ENCODE results near the gene PTPRT.
"Not testable (repeated sequence)": the region's sequence is repeated elsewhere in the genome, so short reads cannot be mapped to it uniquely, and the experiment has no call there.

PTPRT gene

GRCh38 chr20:43186312-43186711, 3.4 kb downstream of the PTPRT start:
- DNase-seq = no peak

DNA sequence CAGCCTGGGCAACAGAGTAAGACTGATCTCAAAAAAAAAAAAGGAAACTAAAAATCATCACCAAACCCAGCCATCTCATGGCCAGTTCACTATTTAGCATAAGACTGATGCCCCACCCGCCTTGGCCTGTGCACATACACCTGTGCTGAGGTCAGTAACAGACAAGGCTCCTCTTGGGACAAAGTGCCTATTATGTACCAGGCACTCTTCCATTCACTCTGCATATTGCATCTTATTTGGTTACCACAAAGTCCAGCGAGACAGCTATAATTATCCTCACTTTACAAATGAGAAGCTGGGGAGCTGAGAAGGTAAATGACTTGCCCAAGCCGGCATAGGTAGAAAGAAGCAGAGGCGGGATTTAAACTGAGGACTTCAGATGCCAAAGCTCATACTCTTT, 3.8 kb downstream of the PTPRT start:
- no peak for DNase-seq

- no peak for DNase-seq
These were observed 6.1 kb downstream of the PTPRT start for GRCh38 chr20:43183536-43184070.

DNA sequence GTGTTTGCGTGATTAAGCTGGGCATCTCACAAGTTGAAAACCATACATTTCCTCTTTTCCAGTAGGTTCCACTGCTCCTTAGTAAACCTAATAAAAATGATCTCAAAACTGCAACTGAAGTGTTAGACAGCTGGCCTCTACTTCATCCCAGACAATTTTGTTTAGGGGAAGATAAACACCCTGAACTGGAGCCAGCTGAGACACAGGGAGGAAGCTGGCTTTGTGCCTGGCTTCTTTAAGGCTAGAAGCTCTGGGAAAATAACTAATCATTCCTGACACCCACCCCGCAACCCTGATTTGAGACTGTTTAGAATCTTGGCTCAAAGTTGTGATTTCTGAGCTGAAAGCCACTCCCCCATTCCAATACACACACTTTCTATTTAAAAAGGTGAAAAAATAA, 11.6 kb downstream of the PTPRT start:
- no peak for DNase-seq

DNA sequence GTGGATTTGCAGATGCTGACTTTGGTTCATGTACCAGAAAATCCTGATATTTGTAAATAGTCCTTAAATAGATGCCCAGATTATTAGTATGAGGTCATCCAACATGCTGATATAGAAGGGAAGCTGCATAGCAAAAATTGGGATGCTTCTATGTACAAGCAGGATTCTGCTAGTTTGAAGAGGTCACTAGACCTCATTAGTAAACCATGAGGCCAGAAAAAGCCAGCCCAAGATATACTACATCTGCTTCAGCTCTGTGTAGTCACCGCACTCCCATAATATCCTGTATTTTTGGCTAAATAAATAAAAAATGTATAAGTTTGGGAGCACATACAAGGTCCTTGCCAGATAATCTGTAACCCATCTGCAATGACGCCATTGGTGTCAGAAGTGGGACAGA, 13.0 kb downstream of the PTPRT start:
- DNase-seq = no peak

DNA sequence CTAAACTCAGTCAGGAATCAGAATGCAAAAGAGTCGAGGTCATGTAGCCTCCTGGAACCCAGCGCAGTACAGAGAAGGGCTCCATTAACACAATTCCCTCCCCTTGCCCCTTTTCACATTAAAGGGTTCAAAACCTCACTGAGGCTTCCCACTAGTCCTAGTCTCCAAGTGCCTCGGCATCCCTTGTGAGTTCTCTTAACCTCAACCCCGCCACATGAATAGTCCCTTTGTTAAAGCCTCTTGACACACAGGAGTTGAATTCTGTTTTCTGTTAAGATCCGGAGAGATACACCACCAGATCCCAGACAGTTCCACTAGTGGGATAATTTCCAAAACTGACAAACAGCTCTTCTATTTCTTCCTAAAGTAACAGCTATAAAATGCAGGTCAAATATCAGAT, 17.8 kb downstream of the PTPRT start:
- DNase-seq = no peak

- no peak for DNase-seq
These were observed 18.9 kb downstream of the PTPRT start for GRCh38 chr20:43170771-43171170.

DNA sequence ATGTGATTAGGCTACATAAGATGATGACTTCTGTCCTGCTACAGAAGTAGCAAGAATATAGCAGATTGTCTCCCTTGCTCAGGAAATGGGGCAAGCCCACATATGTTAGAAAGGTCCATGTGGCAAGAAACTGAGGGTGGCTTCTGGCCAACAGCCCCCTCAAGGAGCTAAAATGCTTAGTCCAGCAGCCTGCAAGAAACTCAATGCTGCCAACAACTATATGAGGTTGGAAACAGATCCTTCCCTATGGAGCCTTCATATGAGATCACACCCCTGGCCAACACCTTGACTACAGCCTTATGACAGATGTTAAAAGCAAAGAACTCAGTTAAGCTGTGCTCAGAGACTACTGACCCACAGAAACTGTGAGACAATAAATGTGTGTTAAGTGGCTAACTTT, 22.1 kb downstream of the PTPRT start:
- no peak for DNase-seq

DNA sequence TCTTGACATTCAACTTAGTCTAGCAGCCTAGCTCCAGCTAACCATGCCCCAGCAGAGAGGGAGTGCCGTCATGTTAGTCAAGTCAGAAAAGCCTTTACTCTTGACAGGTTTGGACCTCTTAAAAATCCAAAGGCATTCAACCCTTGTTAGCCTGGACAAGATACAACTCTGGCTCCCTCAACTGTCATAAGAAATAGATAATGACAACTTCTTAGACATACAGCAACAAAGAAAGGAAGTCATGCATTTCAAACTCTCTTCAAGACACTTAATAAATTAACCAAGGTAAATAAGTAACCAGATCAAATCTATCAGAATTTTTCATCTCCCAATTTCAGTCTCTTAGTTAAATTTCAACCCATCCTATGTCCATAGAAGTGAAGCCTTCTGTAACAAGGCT, 22.7 kb downstream of the PTPRT start:
- DNase-seq = no peak

DNA sequence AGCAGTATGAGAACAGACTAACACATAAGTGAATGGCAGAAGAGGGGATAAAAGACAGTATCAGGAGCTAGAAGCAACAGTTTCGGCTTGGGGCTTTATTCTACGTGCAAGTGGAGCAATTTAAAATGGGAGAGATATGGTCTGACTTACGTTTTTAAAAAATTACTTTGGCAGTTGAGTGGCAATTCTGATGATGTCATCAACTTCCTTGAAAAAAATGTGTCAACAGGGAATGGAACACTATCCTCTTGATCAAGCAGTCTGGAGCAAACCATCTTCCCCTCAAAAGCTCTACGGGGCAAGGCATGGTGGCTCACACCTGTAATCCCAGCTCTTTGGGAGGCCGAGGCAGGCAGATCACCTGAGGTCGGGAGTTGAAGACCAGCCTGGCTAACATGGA, 24.1 kb downstream of the PTPRT start:
- no peak for DNase-seq

- DNase-seq = not testable (repeated sequence)
These were observed 25.0 kb downstream of the PTPRT start for GRCh38 chr20:43164736-43165135.

- no peak for DNase-seq
These were observed 28.0 kb downstream of the PTPRT start for GRCh38 chr20:43161716-43162115.

DNA sequence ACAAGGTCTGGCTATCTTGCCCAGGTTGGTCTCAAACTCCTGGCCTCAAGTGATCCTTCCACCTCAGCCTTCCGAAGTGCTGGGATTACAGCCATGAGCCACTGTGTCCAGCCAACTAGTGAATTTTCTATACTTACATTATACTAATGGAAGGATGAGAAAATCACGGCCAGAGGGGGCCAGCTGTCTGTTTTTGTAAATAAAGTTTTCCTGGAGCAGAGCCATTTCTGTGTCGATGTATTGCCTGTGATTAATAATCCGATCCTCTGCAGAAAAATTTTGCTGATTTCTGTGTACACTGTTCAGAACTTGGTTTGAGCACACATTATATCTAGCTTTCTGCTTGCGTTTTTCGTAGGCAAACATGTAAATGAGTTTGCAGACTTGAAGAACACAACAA, 28.8 kb downstream of the PTPRT start:
- DNase-seq = no peak

GRCh38 chr20:43159994-43160393, 29.7 kb downstream of the PTPRT start:
- no peak for DNase-seq

DNA sequence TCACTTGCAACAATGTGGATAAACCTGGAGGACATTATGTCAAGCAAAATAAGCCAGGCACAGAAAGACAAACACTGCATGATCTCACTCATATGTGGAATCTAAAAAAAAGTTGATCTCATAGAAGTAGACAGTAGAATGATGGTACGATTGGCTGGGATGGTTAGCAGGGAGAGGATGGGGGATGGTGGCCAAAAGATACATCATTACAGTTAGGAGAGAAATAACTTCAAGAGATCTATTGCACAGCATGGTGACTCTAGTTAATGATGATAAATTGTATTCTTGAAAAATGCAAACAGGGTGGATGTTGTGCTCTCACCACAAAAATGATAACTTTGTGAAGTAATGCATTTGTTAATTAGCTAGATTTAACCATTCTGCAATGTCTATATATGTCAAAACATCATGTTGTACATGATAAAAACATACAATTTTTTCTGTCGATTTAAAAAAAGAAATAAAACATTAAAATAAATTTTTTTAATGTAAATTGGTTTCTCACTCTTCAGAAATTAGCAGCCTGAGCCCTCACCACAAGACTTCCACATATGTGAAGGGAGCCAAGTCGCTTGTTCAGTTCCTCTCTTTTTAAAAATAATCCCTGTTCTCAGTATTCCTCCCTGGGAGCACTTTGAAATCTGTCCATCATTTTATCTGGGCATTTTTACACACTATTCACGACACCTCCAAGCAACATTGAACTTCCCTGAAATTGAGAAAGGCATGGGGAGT, 34.2 kb downstream of the PTPRT start:
- no peak for DNase-seq

DNA sequence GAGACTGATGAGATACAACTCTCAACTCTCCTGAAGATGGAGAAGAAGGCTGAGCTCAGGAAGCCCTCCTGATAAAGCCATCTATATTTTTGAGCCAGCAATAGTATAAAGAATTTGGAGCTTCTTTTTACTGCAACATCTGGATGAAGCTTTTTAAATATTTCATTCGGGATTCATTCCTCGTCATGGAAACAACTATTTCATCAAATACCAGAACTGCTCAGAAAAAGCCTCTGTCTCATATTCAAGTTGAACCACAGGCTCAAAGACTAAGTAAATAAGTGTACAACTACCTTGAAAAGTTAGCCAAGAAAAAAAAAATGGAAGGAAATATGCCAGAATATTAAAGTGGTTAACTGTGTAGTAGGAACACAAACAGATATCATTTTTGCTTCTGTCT, 37.8 kb downstream of the PTPRT start:
- DNase-seq = no peak

DNA sequence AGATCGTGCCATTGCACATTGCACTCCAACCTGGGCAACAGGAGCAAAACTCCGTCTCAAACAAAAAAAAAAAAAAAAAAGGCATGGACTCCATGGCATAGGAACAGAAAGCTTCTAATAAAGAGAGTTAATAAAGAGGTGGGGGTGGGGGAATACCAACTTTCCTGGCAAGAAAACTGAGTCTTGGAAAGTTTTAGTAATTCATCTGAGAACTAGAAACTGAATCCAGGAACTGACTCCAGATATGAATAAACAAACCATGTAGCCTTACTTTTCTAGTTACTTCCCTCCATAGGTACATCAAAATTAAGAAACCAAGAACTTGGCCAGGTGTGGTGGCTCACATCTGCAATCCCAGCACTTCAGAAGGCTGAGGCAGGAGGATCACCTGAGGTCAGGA, 38.5 kb downstream of the PTPRT start:
- DNase-seq = no peak

- no peak for DNase-seq
These were observed 49.0 kb downstream of the PTPRT start for GRCh38 chr20:43140726-43141125.

DNA sequence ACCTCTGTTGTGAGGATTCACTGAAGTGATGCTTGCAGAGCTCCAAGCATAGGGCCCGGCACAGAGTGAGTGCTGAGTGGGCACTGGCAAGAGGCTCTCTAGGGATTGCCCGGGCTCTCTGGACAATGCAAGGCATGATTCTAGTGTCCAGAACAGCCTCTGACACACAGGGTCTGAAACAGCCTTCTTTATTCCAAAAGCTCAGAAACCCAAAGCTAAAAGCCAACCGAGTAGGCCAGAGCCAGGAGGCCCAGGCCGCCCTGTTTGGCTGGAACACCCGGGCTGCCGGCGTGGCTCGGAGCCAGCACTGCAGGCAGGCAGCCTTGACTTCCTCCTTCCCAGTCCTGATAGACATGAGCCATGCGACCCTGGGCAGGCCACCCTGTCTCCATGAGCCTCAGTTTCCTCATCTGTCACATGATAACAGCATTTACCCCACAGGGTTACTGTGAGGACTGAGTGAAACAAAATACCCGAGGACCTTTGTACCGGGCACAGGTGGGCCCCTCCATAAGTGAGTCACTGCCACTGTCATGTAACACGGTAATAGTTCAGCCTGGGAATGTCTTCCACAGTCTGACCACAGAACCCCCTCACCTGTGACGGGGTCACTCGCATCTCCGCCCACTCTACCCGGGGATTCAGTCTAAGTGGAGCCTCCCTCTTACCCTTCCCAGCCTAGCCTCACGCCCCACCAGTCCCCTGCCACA, 51.5 kb downstream of the PTPRT start:
- DNase-seq = no peak

DNA sequence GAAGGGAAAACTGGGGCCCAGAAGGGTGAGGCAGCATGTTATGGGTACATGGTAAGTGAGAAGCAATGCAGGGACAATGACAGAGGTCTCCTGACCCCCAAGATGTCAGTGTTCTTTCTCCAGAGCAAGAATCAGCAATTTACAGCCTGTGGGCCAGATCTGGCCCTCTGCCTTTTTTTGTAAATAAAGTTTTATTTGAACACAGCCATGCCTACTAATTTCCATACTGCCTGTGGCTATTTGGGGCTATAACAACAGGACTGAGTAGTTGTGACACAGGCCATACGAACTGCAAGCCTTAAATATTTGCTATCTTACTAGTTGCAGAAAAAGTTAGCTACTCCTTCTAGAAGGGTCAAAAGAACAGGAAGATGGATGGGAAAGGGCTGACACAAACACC, 52.5 kb downstream of the PTPRT start:
- no peak for DNase-seq

GRCh38 chr20:43124241-43124640, 65.5 kb downstream of the PTPRT start:
- no peak for DNase-seq

GRCh38 chr20:43123180-43123579, 66.5 kb downstream of the PTPRT start:
- DNase-seq = no peak

DNA sequence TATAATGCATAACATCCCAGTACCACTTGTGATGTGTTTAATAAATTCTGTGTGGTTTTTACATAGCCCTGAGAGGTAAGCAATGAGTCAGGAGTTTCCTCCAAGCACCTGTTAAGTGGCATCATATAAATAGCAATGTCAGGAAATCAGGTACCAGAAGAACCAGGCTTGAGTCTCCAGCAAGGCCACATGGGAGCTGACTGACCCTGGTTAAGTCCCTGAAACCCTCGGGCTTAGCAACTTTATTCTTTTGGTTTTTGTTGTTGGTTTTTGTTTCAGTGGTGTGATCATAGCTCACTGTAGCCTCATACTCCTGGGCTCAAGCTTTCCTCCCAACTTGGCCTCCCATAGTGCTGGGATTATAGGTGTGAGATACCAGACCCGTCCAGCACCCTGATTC, 70.0 kb downstream of the PTPRT start:
- DNase-seq = no peak

DNA sequence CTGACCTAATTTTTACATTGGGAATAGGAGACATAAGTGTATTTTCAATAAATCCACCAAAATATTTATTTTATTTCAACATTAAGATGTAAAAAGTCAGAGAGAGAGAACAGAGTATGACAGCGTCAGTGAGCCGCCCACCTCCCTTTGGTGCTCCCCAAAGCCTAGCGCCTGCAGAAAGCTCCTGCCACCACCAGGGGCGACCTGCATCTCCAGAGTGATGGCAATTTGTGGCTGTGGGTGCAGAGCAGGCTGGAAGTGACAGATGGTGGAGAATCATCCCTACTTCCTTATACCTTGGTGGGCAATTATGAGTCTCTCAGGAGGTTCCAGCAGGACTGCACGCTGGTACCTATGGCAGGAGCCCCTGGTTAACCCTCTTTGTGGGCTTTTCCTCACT, 87.3 kb downstream of the PTPRT start:
- DNase-seq = no peak

GRCh38 chr20:43096931-43097260, 92.8 kb downstream of the PTPRT start:
- no peak for DNase-seq
